ENCODE data around the gene ITGB1BP2.
A peak's percentile ranks its signal among the peaks of the same experiment; 100 is the strongest.
"Not testable (repeated sequence)": the region's sequence is repeated elsewhere in the genome, so short reads cannot be mapped to it uniquely, and the experiment has no call there.

The ITGB1BP2 gene

GRCh38 chrX:71301195-71301924, at the start of gene ITGB1BP2:
Gene ITGB1BP2 (plus strand): TSS chrX:71301750. CDS start chrX:71301807, 57 bp downstream.
- DNase-seq = no peak

GRCh38 chrX:71252221-71252620, 49.3 kb upstream of the ITGB1BP2 start:
- DNase-seq = no peak

DNA sequence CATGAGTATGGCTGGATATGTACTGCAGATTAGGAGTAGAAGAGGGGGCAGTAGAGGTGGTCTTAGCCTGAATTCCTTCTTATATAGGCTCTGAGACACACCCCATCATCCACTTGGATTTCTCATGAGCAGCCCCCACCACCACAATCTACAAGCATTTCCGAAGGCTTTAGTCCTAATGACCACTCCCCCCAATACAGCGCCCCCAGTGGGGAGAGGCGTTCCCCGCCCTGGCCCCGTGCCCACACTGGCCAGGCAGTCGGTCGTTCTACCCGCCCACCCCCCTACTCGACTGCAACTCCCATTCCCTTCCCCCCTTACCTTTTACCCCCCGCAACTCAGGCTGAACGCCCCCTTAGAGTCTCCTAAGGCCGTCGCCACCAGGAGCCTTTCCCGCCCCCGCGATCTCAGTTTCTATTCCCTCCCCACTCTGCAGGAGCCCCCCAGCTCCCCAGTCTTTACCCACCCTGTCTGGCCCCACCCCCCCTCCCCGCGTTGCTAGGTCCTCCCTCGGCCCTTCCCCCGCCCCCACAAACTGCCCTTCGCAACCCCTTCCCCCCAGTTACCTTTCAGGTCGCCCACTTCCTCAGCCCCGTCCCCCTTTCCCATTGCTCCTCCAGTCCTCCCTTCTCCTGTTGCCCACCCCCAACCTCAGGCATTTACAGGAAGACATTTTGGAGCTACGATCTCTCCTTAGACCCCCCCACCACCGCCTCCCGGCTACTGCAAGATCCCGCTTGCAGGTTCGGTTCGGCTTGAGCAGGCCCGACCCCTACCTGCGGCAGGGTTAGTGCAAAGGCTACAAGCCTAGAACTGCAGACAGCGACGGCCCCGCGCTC, 48.1 kb upstream of the ITGB1BP2 start:
- peak; percentile 2 to 15 for DNase-seq

GRCh38 chrX:71254092-71254963, 47.2 kb upstream of the ITGB1BP2 start, which contains the start of gene ZMYM3:
Gene ZMYM3 (minus strand): TSS chrX:71254140. CDS start chrX:71253255, 885 bp downstream.
- DNase-seq = peak; percentile 69 to 71

DNA sequence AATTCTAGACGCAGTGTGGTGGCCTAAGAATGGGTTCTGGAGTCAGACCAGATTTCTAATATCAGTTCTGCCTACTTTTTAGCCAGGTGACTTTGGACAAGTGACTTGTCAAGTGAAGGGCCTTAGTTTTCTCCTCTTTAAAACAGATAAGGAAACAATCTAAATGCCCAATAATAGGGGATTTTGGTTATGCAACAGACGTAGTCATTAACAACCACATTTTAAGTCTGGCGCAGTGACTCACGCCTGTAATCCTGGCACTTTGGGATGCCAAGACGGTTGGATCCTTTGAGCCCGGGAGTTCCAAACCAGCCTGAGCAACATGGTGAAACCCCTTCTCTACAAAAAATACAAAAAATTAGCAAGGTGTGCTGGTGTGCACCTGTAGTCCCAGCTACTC, 45.5 kb upstream of the ITGB1BP2 start:
- no peak for DNase-seq

DNA sequence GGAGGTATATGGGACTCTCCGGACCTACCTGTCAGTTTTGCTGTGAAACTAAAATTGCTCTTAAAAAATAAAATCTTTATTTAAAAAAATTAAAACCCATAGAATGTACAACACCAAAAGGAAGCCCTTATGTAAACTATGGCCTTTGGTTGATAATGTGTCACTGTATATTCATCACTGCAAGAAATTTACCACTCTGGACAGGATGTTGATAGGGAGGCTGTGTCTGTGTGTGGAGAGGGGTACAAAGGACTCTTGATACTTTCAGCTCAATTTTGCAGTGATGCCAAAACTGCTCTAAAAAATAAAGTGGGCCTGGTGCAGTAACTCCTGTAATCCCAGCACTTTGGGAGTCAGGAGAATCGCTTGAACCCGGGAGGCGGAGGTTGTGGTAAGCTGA, 44.7 kb upstream of the ITGB1BP2 start:
- DNase-seq = no peak

- not testable (repeated sequence) for DNase-seq
Observed at GRCh38 chrX:71268624-71269023, 32.9 kb upstream of the ITGB1BP2 start.

DNA sequence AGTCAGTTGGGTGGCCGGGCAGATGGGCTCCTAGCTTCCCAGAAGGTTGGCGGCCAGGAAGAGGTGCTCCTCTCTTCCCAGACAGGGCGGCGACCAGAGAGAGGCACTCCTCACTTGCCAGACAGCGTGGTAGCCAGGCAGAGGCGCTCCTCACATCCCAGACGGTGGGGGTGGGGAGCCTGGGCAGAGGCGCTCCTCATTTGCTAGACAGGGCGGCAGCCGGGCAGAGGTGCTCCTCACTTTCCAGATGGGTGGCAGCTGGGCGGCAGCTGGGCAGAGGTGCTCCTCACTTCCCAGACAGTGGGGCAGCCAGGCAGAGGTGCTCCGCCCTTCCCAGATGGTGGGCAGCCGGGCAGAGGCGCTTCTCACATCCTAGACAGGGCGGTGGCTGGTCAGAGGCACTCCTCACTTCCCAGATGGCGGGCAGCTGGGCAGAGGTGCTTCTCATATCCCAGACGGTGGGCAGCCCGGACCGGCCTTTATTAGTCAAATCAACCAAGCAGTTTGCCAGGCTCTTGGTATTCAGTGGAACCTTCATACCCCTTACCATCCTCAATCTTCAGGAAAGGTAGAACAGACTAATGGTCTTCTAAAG, 31.7 kb upstream of the ITGB1BP2 start:
- no peak for DNase-seq

DNA sequence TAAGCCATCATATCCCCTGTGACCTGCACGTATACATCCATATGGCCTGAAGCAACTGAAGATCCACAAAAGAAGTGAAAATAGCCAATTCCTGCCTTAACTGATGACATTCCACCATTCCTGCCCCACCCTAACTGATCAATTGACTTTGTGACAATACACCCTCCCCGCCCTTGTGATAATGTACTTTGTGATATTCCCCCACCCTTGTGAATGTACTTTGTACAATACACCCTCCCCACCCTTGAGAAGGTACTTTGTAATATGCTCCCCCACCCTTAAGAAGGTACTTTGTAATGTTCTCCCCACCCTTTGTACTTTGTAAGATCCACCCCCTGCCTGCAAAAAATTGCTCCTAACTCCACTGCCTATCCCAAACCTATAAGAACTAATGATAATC, 29.2 kb upstream of the ITGB1BP2 start:
- not testable (repeated sequence) for DNase-seq

DNA sequence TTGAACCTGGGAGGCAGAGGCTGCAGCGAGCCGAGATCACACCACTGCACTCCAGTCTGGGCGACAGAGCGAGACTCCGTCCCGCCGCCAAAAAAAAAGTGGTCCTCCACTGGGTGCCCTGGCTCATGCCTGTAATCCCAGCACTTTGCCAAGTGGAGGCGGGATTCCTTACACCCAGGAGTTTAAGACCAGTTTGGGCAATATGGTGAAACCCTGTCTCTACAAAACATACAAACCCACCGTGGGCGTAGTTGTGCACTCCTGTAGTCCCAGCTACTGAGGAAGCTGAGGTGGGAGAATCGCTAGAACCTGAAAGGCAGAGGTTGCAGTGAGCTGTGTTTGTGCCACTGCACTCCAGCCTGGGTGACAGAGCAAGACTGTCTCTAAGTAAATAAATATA, 20.2 kb upstream of the ITGB1BP2 start:
- DNase-seq = not testable (repeated sequence)

GRCh38 chrX:71282514-71283402, 18.8 kb upstream of the ITGB1BP2 start:
- peak; percentile 23 to 39 for DNase-seq

- DNase-seq = peak; percentile 65 to 83
Observed at GRCh38 chrX:71283403-71284143, 18.0 kb upstream of the ITGB1BP2 start, which contains the start of gene NONO. Gene NONO (plus strand): TSS chrX:71283635. CDS start chrX:71290638, 7,003 bp downstream.

DNA sequence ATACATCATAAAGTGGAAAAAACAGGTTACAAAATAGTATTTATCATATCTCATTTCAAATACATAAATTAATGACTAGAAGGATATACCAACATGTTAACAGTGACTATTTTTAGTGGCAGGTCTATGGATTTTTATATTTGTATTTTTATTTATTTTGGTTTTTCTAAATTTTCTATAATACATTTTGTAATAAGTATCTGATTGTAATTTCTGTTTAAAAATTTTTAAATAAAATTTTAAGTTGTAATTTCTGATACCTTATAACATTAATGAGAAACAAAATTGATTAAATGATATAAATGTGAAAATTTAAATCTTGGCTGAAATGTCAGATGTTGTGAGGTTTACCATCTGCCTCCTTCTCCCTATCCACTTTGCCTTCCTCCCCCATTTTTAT, 15.6 kb upstream of the ITGB1BP2 start:
- DNase-seq = no peak

DNA sequence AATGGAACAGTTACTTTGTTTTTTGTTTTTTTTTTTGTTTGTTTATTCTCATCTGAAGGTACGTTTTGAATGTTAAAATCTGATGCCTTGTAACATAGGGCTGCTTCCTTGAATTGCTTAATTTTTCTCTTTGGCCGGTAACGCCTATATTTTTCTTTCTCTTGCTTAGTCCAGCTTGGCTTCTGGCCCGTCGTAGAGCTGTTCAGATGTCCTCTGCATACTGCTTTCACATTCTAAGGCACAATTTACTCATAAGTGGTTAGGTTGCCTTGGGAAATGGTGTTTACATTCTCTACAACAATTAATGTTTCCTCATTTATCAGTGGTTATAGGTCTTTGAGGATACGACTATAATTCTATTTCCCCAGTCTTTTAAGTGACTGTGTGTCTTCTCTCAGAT, 10.2 kb upstream of the ITGB1BP2 start:
- no peak for DNase-seq

DNA sequence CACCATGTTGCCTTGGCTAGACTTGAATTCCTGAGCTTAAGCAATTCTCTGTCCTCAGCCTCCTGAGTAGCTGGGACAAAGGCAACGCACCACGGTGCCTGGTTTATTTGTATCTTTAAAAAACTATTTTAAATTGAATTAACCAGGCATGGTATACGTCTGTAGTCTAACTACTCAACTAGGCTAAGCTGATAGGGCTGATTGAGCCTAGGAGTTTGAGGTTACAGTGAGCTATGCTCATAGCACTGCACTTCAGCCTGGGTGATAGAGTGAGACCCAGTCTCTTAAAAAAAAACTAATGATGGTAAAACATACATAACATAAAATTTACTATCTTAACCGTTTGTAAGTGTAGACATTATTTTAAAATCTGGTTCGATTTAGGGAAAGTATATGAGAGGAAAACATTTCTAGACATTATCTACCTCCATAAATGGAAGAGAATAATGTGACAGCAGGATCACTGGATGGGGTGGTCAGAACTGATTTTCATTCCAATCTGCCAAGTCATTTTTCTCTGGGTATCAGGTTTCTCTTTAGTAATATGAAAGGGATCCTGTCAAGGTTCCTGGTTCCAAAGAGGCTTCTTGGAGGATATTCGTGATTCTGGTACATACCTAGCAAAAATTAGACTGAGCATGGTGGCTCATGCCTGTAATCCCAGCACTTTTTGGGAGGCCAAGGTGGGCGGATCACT, 8.7 kb upstream of the ITGB1BP2 start:
- no peak for DNase-seq

DNA sequence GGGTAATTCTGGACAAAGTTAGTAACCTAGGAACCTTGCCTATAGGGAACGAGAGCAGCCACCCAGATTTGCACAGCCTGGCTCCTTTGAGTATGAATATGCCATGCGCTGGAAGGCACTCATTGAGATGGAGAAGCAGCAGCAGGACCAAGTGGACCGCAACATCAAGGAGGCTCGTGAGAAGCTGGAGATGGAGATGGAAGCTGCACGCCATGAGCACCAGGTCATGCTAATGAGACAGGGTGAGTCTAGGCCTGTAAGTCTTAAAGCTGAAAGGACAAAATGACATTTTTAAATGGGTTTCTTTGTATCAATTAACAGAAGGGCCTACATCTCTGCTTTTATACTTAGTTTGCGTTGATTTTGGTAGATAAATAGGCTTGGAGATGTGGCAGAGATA, 4.7 kb upstream of the ITGB1BP2 start:
- no peak for DNase-seq

DNA sequence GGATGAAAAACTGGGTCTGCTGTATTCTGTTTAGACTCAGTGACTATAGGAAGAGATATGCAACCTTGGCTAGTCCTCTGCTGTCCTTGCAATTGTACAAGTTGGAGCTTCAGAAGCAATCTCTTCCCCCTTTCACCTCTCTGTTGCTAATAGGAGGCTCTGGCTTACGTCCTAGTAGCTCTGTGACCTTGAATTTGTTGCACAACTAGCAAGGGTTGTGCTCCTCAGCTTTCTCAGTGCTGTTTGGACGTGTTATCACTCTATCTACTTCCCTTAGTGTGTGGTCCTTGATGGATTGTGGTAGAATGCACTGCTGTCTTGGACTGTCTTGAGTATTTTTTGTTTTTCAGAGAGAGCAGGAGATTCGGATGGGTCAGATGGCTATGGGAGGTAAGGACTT, 3.4 kb upstream of the ITGB1BP2 start:
- no peak for DNase-seq

DNA sequence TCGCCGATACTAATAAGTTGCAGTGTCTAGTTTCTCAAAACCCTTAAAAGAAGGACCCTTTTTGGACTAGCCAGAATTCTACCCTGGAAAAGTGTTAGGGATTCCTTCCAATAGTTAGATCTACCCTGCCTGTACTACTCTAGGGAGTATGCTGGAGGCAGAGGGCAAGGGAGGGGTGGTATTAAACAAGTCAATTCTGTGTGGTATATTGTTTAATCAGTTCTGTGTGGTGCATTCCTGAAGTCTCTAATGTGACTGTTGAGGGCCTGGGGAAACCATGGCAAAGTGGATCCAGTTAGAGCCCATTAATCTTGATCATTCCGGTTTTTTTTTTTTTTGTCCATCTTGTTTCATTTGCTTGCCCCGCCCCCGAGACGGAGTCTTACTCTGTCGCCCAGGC, 1.5 kb upstream of the ITGB1BP2 start:
- not testable (repeated sequence) for DNase-seq

DNA sequence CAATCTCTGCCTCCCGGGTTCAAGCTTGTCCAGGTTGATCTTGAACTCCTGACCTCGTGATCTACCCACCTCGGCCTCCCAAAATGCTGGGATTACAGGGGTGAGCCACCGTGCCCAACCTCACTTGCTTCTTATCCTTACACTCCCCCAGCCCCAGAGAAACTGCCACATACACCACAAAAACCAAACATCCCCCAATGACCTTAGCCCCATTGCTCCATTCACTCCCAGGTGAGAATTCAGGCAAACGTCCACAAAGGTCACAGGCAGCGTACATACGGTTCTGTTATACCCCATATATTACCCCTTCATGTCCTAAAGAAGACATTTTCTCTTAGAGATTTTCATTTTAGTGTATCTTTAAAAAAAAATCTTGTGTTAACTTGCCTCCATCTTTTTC, 1.1 kb upstream of the ITGB1BP2 start:
- not testable (repeated sequence) for DNase-seq

Measured in stimulated activated CD4-positive, alpha-beta T cell treated with anti-CD3 and anti-CD28 coated beads, Interleukin-4, amount 100 ng/mL, for 4 hours (primary cell).